Mammary epithelial cell (primary cell): ENCODE data around the gene ZNF692.

ENCODE experiments used
- CTCF ChIP-seq, 2 donors: IDR thresholded peaks in 1 of 2; conservative IDR thresholded peaks in 1 of 2; 2 replicates each; pipeline ENCODE4 v1.5.1; 2011 to 2012; ENCODE audit warnings: inconsistent platforms in 2 of 2, low read length in 2 of 2, mild to moderate bottlenecking in 2 of 2, control low read depth in 1 of 2, low read depth in 1 of 2; ENCODE audit not compliant: insufficient read depth in 1 of 2; ENCODE audit errors: extremely low read depth in 1 of 2
- EZH2 ChIP-seq: IDR thresholded peaks from 2 replicates; pipeline ENCODE4 v1.6.1; 2012; ENCODE audit warnings: low read length, inconsistent platforms, borderline replicate concordance

GRCh38 chr1:248831842-248832241, 27.0 kb downstream of the ZNF692 start:
- no peak for TF ChIP-seq CTCF (conservative IDR thresholded peaks at IDR 0.05 in 1 of 2, IDR thresholded peaks at IDR 0.05 in 1 of 2; ENCODE audit: extremely low read depth in 1 of 2, insufficient read depth in 1 of 2, low read depth in 1 of 2, low read length in 2 of 2)
- TF ChIP-seq EZH2: no peak
